AG08396 (cell line): ENCODE data around the gene SLC9A7.

ENCODE experiments used
- DNase-seq: peaks from one replicate; pipeline ENCODE4 v3.0.0; 2012; ENCODE audit warnings: low spot score, mixed read lengths

The SLC9A7 gene

DNA sequence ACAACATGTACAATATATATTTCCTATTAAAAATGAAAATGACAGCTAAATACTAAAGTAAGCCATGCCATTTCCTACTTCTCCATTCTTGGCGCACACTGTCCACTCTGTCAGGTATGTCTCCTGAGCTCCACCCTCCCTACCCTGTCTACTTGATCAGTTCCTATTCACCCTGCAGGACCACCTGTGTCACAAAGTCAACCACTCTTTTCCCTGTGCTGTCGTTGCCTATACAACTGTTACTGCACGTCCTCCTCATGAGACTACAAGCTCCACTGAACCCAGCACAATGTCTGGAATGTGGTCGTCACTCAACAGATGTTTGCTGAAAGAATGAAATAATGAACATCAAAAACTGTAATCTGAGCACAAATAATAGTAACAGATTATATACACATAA, 54.9 kb downstream of the SLC9A7 start:
- DNase-seq, result no peak

DNA sequence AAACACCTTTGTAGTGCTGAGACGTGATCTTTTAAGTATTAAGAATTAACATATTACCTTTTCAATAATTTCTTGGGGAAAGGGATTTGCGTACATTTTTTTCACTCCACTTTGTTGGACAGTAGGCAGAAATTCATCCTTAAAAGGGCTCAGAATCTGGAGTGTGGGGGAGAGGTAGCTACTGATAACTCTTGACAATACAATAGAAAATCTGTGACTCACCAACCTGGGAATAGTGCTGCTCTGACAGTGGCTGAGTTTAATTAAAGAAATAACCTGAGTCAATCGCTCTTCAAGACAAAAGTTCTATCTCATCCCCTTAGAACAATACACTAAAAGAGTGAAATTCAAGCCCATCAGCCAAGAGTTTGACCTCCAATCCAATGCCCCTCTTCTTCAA, 60.2 kb downstream of the SLC9A7 start:
- DNase-seq, result no peak

DNA sequence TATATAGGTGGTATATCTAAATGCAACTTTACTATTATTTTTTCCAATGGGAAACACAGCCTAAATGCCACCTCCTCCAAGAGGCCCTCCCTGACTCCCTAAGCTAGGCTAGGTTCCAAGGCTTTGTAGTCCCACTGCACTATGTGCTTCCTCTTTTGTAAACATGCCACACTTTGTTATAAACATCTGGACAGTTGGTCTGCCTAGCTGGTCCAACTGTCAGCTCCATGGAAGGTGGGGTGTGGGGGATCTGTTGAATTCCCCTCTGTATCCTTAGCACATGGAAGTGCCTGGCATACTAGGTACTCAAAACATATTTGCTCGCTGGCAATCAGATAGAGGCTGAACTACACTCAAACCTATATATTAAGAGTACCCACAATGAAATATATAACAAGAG, 63.4 kb downstream of the SLC9A7 start:
- no peak for DNase-seq

DNA sequence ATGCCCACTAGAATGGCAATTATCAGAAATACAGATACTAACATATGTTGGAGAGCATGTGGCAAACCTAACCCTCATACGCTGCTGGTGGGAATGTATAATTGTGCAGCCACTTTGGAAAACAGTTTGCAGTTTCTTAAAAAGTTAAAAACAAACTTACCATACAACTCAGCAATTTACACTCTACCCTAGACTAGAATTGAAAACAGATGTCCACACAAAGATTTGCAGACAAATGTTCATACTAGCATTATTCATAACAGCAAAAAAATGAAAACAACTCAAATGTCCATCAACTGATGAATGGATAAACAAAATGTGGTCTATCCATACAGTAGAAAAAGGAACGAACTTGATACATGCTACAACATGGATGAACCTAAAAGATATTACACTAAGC, 64.4 kb downstream of the SLC9A7 start:
- no peak for DNase-seq

DNA sequence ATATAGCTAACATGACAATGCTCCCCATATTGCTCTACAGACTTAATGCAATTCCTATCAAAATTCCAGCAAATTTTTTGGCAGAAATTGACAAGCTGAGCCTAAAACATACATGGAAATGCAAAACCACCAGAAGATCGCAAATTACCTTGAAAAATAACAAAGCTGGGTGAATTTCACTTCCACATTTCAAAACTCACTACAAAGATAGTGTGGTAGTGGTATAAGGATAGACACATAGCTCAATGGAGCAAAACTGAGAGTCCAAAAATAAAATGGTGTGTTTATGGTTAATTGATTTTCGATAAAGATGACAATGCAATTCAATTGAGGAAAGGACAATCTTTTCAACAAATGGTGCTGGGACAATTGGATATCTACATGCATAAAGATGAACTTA, 65.8 kb downstream of the SLC9A7 start:
- no peak for DNase-seq

DNA sequence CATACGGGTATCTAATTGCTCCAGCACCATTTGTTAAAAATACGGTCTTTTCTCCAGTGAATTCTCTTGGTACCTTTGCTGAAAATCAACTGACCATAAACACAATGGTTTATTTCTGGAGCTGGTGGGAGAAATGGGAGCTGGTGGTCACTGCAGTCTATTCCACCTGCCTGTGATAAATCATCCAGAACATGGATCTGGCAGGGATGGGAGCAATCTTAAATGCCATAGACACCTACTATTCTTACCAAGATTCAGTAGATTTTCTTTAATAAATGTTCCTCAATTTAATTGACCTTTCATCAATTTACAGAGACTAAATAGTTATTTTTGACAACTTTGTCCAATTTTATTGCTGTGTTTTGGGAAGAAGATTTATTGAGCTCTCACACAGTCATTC, 68.1 kb downstream of the SLC9A7 start:
- no peak for DNase-seq

DNA sequence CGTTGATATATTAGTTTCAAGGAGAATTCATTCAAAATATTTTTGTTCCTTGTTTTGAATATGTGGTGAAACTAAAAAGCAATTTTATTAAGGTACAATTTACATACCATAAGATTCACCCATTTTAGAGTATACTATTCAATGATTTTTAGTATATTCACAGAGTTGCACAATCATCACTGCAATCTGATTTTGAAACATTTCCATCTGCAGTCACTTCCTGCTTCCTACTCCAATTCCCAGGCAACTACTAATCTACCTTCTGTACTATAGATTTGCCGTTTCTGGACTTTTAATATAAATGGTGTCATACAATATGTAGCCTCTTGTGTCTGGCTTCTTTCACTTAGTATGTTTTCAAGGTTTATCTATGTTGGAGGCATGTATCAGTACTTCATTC, 71.3 kb downstream of the SLC9A7 start:
- no peak for DNase-seq

DNA sequence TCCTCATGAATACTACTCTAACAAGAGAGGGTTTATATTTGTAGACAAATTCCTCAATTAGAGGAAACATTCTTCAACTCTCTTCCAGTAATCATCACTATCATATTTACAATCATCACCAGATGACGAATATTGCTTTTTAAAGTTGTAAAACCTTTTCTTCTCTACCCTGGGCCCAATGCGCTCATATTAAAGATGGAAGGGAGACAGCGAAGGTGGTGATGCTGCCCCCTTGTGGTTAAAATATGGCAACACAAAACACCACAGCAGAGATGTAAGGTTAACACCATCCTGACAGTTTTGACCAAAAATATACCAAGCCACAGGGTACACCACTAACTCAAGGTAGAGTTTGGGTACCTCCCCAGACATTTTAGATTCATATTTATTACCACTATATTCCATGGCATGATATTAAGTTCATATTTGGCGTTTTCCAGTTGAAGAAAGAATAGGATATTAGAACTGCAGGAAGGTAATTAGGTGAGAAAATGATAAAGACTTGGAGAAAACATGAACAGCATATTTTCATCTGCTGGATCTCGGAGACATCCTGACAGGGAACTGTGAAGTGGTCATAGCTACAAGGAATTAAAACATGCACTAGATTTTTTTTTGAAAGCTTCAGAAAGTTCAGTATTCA, 72.8 kb downstream of the SLC9A7 start:
- DNase-seq, result peak; percentile 37

DNA sequence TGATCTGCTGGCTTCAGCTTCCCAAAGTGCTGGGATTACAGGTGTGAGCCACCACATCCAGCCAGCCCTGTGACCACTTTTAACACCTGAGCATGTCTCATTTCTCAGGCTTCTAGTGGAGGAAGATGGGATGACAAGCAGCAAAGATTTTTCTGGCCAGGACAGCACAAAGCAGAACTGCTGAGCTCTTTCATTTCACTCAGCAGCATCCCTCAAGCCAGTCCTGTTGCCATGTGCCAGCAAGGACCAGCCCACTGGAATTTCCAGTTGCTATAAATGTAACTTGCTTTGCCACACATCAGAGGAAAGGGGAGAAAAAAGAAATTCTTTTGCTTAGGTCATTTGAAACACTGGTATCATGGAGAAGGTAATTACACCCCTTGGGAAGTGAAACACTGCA, 75.9 kb downstream of the SLC9A7 start:
- no peak for DNase-seq

DNA sequence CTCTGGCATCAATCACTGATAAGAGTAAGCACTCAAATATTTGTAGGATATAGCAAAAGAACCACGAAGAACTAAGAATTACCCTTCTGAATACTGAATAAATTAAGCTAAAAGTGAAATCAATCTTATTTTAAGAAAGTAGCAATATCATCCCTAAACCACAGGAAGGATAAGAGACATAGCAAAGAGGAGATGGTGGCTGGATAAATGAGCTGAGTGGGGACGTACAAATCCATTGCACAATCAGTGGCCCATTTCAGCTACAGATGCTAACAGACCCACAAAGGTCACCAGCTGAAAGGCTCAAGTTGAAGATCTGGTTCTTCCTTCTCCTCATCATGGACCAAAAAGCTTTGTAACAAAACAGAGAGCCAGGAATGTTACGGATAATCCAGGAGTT, 77.1 kb downstream of the SLC9A7 start:
- DNase-seq, result no peak

DNA sequence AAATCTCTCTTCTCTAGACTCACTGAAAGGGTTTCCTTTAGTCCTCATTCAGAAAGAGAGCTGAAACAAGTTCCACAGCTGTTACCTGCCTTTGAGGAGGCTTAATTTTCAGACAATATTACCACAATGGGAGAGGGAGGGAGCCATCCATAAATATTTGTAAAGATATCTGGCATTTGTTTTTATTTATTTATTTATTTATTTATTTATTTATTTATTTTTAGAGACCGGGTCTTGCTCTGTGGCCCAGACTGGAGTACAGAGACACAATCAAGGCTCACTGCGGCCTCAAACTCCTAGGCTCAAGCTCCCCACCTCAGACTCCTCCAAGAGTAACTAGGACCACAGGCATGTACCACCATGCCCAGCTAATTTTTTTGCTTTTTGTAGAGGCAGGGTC, 80.7 kb downstream of the SLC9A7 start:
- DNase-seq, result no peak

DNA sequence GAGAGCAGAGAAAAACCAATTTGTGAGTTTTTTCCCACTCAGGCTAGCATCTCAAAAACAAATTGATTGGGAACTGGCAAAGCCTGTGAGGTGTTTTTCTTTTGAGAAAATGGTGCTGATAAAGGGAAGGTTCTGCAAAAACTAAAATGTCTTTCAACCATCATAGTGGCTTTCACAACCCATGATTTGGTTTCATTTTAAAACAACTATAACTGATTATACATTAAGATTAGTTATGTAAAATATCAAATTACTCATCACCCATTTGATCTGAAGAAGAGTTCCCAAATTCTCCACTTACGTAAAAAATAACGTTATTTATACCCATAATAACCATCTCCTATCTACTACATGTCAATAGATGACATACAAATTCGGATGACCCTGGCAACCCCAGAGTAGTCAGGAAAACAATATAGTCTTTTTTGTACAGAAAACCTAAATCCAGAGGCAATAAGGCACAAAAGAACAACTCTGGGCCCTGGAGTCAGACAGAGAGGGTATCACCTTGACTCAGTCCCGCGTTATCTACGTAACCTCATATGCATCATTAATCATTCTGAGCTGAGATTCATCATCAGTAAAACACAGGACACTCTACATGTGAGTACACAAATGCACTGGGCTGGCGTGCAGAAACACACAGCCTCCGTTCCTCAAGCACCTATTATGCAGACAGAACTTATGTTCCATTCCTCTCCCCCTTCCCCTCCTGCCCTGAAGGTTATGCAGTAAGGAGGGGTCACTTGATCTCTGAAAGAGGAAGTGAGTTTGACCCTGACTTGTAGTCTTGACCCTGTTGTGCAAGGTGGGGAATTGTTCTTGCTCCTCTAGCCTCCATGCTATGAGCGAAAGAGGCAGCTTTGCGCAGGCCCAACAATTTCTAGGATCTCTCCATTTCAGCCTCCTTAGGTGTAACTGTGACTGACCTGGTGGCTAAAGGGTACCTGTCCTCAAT, 82.2 kb downstream of the SLC9A7 start:
- no peak for DNase-seq

DNA sequence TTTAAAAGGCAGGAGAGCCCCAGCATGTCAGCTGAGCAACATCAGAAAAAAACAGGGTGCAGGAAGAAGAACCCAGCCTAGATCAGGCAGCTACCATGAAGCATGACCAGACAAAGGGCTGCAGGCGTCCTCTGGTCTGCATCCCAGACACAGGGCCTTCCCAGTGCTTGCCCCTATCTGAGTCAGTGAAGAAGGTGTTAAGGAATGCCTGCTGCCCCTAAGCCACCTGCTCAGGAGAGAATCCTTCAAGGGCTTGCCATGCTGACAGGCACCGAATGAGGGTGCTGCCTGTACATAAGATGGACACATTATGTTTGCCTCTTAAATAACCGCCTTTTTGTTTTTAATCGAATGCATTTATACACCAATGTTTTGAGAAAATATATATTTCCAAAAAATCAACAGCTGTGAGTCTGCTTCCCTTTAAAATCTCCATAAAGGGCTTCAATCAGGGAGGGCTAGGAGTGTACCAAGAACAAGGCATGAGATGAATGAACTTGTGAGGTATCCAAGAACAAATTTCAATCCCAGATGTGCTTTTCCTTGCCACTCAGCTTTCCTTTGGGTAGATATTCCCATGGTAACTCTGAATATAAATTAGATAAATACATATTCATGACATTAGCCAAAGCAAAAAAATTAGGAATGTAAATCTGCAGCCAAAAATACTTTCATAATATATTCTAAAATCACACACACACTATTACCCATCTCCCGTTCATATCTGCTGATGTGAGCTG, 85.1 kb downstream of the SLC9A7 start:
- no peak for DNase-seq

DNA sequence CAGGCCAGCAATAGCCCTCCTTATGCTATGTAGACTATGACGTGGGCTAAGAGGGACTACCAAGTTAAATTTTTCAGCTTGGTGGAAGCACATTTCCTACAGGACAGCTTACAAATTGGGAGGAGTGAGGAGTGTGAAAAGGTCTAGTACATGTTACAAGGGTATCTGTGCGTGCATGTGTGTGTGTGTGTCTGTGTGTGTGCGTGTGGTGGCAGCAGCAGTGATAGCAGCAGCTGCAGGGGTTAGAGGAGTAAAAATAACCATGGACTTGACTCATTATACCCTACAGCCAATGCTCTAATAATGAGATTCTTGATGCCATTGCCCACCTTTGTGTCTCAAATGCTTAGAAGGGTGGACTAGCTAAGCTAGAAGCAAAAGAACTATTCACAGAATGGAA, 88.6 kb downstream of the SLC9A7 start:
- no peak for DNase-seq

DNA sequence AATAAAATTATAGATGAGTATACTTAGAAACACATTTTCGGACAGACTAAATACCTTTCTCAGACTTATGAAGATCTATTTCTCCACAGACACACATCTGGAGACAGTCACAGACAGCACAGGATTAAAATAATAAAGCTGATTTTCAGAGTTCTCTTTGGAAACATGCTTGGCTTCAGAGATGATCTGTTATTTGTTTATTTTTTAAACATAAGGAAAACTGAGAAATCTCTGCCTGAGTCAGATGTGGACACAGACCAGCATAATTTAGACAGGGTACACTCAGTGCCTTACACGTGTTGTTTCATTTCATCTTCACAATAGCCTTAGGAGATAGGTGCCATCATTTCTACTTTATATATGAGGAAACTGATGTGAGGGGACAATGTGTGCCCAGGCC, 92.1 kb downstream of the SLC9A7 start:
- DNase-seq, result no peak

DNA sequence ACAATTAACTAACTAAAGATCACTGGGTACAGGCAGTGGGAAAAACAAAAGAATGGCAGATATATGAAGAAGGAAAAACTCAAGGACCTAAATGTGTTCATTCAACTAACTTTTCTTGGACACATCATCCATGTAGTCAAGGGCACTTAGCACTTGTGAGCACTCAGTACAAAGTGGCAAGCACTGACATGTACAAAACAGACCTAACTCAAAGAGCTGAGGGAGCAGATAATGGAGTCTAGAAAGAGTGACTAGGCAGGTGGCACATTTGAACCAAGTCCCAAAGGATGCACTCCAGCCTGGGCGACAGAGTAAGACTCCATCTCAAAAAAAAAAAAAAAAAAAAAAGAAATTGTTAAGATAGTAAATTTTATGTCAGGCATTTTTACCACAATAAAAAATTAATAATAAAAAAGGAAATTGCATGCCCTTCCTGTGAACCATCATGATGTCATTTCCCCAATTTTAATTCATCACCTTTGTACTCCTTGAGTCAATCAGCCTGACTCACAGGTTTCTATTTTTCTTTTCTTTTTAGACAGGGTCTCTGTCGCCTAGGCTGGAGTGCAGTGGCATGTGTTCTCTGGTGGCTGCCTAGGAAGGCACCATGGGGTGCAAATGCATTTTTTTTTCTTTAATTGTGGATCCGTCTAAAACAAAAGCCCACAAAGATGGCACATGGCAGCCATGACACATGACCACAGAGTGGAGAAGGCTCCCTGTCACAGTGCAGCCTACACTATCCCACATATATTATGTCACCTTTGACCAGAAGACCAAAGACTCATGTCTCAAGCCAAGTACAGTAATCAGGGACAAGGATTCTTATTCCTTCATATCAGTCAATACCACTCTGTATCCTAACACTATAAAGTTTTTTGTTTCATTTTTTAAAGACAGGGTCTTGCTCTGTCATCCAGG, 93.4 kb downstream of the SLC9A7 start:
- DNase-seq, result no peak

DNA sequence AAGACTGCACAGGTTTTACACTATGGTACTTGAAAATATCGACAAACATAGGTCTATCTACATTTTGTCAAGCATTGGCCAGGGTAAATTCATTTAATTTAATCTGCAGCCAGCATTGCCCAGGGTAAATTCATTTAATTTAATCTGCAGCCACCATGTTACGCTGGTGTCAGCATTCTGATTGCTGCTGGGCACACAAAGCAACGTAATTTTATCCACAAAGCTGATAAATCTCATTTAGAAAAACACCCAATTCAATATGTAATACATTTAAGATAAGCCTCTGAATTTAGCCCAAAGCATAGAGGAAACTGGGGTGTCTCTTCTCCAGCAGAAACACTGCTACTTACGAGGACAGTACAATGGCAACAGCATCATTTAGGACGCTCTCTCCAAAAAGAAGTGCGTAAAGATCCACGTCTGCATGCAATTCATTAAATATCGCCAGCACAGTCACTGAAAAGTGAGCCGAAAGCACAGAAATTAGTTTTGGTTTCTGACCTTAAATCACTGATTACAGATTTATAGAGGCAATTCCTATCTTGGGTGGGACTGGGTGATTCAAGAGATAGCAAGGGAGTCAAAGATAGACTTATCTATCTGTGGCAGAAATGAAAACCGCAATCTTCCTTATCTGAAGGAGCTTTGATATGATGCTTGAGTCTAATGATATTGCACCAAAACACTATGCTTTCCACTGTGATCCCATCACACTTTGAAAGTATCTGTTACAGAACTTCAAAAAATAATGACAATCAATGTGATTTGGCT, 96.5 kb downstream of the SLC9A7 start:
- DNase-seq, result no peak

DNA sequence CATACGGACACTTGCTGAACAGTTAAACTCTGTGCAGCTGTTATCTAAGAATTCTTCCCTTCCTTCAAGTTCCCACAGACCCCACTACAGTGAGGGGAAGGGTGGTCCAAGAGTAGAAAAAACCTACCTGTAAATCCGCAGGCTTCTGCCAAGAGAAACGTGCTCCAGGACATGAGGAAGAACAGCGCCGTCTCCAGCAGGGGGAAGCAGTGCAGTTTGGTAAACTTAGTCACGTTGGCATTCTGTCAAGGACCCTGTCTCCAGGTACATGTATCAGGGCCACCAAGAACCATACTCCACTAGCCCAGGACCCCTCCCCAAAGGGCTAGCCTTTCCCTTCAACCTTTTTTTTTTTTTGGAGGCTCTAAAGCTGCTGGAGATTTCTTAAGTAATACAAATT, 105.4 kb downstream of the SLC9A7 start:
- DNase-seq, result no peak

DNA sequence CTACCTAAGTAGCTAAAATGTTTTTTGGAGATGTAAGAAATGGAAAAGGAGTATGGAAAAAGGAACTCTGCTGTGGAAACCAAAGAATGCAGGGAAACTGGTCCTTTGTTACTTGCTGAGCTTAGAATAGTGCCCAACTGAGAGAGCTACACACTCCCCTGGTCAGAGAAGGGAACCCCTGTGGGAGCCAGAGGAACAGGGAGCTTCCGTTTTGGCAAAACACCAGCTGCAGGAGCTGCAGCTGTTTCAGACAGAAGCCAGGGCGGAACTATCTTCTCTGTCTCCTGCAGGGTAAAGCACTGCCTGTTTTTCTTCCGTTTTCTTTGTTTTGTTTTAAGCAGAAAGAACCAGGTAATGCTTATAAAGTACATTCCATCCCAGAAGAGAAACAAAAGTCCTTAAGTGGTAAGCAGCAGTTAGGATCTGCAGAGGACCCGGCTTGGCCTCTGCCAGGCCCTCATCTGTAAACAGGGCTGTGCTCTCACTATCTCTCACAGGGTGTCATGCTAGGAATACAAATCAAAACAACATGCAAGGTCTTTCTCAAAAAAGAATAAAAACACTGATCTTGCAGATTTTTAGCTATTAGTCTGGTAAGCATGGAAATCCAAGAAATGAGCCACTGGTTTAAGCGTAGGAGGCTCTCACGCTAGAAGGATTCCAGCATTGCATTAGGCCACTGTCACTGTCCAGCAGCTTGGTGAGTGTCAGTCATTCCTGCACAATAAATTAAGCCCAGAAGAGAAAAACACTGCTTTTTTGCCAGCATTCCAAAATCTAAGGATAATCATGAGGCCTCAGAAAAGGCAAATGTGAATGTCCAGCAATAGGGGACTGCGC, 109.3 kb downstream of the SLC9A7 start:
- DNase-seq, result no peak

DNA sequence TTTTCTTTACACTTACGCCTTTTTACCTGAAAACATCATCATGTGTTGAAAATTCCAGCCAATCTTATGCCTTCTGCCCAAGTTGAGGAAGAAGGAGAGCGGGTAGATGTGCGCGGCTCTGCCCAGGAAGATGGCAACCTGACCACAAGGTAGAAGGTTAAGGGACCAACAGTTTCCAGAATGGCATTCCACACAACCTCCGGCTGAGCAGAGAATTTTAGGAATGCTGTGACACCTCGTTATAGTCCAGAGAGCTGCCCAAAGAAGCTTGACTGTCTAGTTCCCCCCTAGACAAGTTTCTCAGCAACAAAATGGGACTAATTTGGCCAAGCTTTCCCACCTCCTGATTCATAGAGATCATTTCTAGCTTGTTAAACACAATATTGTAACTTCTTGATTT, 110.3 kb downstream of the SLC9A7 start:
- no peak for DNase-seq
